ENCODE results near the gene CACNA1C.

- TF ChIP-seq BMI1 (IDR thresholded peaks at IDR 0.05; ENCODE audit: borderline replicate concordance) (no peak), CTCF (IDR thresholded peaks at IDR 0.05 in 2 of 3, conservative IDR thresholded peaks at IDR 0.05 in 1 of 3; ENCODE audit: control insufficient read depth in 2 of 3, extremely low read depth in 1 of 3, insufficient read depth in 1 of 3, low read depth in 3 of 3, low read length in 3 of 3) (no peak), MAX (IDR thresholded peaks at IDR 0.05; ENCODE audit: low read depth, low read length) (no peak), PRDM15 (CRISPR knock-in tag; IDR thresholded peaks at IDR 0.05) (no peak), EZH2 (IDR thresholded peaks at IDR 0.05; ENCODE audit: borderline replicate concordance, control insufficient read depth, low read depth, low read length) (no peak), MXI1 (IDR thresholded peaks at IDR 0.05; ENCODE audit: low read depth, low read length) (no peak), CEBPB (IDR thresholded peaks at IDR 0.05; ENCODE audit: borderline replicate concordance in 1 of 2, low read depth in 2 of 2, low read length in 2 of 2) (no peak), CHD2 (IDR thresholded peaks at IDR 0.05; ENCODE audit: borderline replicate concordance, low read depth, low read length) (no peak), POLR2AphosphoS5 (IDR thresholded peaks at IDR 0.05; ENCODE audit: low read length) (no peak), POLR2A (IDR thresholded peaks at IDR 0.05; ENCODE audit: low read depth, low read length) (no peak)
These were observed 30.2 kb downstream of the CACNA1C start for GRCh38 chr12:2083008-2083407.

Data from GM12878 (cell line).